ENCODE measurements around the gene NMNAT2.
A peak's percentile ranks its signal among the peaks of the same experiment; 100 is the strongest.

The NMNAT2 gene

GRCh38 chr1:183315991-183316758 is 102.0 kb downstream of the NMNAT2 start:
- no peak for TF ChIP-seq CTCF (IDR thresholded peaks at IDR 0.05; ENCODE audit: low read depth, low read length)

GRCh38 chr1:183313063-183313462 is 105.1 kb downstream of the NMNAT2 start:
- TF ChIP-seq CTCF (IDR thresholded peaks at IDR 0.05; ENCODE audit: low read depth, low read length) = no peak
- DNase-seq (ENCODE audit: extremely low read depth, low read depth) = no peak

More at GRCh38 chr1:183315991-183316758, 102.0 kb downstream of the NMNAT2 start:
- DNase-seq (ENCODE audit: extremely low read depth, low read depth) = no peak

GRCh38 chr1:183310753-183311479 is 107.3 kb downstream of the NMNAT2 start:
- DNase-seq (ENCODE audit: extremely low read depth, low read depth) = no peak
- TF ChIP-seq CTCF (IDR thresholded peaks at IDR 0.05; ENCODE audit: low read depth, low read length) = no peak

GRCh38 chr1:183308719-183309118 is 109.5 kb downstream of the NMNAT2 start:
- no peak for TF ChIP-seq CTCF (IDR thresholded peaks at IDR 0.05; ENCODE audit: low read depth, low read length)
- DNase-seq (ENCODE audit: extremely low read depth, low read depth) = no peak

- DNase-seq (ENCODE audit: extremely low read depth, low read depth) = no peak
- peak; percentile 4; the same call in 1 of the 2 replicates for TF ChIP-seq CTCF (IDR thresholded peaks at IDR 0.05; ENCODE audit: low read depth, low read length)
Measured at GRCh38 chr1:183306317-183307042, 111.7 kb downstream of the NMNAT2 start.

GRCh38 chr1:183304440-183305107 is 113.6 kb downstream of the NMNAT2 start:
- TF ChIP-seq CTCF (IDR thresholded peaks at IDR 0.05; ENCODE audit: low read depth, low read length) = no peak
- DNase-seq (ENCODE audit: extremely low read depth, low read depth) = no peak

Measured in AG09319 (cell line).